Measurements from ENCODE around the gene ABCA6.

DNA sequence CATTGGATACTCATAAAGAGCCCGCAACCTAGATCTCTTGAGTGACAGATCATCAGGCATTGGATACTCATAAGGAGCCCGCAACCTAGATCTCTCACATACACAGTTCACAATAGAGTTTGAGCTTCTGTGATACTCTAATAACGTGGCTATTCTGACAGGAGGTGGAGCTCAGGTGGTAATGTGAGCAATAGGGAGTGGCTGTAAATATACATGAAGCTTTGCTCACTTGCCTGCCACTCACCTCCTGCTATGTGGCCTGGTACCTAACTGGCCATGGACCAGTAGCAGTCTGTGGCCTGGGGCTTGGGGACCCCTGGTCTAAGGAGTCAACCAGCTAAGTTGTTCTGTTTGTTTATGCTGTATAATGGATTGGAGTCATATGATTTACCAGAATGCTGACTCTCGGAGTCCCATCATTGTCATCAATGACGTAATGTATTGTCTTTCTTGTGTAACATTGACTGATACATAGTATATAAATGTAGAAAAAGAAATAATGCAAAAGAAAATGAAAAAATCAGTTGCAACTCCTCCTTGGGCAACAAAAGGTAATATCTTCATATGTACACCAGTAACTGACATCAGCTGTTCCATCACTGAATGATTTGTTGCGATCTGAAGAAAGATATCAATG lies 98.5 kb downstream of the ABCA6 start:
- TF ChIP-seq ZNF274 (IDR thresholded peaks at IDR 0.05; ENCODE audit: low read depth, low read length) (no peak), YY1 (IDR thresholded peaks at IDR 0.05; ENCODE audit: insufficient read depth, insufficient read length) (no peak)
